Naive thymus-derived CD8-positive, alpha-beta T cell (primary cell): ENCODE measurements around the gene ZNF543. TPM values are rescaled to one million over a fixed set of nuclear protein-coding genes. Genes with fewer than 3 reads are reported as not detected.

Source experiments
- ATAC-seq, 2 donors: fragments of 150-1000 bp; cut with Tn5 transposase in 1 of 2; sonication (Bioruptor Pico), chemical (Tn5 transposase) in 1 of 2; 1 replicate in 1 of 2; 2 replicates in 1 of 2; pipeline ENCODE4 v1.10.0; 2021; ENCODE audit warnings: mild to moderate bottlenecking in 2 of 2, moderate library complexity in 2 of 2
- POLR2A ChIA-PET: fragments of 350-600 bp; sonication (Branson Sonifier 250); formaldehyde crosslinking; loops from one replicate; lab custom pipeline; 2021; ENCODE audit warnings: antibody characterized with exemption; lab: Charles Lee
- DNase-seq, 10 donors: peaks; one replicate each; pipeline versions ENCODE4 v3.0.0 to v3.0.0-alpha.2; 2020 to 2022
- H3K27ac Mint-ChIP-seq, 10 donors: one replicate each; pipeline ENCODE4 v1.8.0; 2020 to 2022; ENCODE audit warnings: mild to moderate bottlenecking in 10 of 10, mixed read lengths in 10 of 10, moderate library complexity in 4 of 10, inconsistent platforms in 1 of 10
- H3K27me3 Mint-ChIP-seq, 5 donors: one replicate each; pipeline ENCODE4 v1.8.0; 2021 to 2022; ENCODE audit warnings: mixed read lengths in 5 of 5
- H3K36me3 Mint-ChIP-seq, 3 donors: one replicate each; pipeline ENCODE4 v1.8.0; 2020 to 2022; ENCODE audit warnings: mixed read lengths in 3 of 3, mild to moderate bottlenecking in 2 of 3, inconsistent platforms in 1 of 3
- H3K4me1 Mint-ChIP-seq, 4 donors: one replicate each; pipeline ENCODE4 v1.8.0; 2021 to 2022; ENCODE audit warnings: mixed read lengths in 4 of 4
- H3K4me3 Mint-ChIP-seq, 10 donors: one replicate each; pipeline ENCODE4 v1.8.0; 2020 to 2022; ENCODE audit warnings: mild to moderate bottlenecking in 10 of 10, mixed read lengths in 10 of 10, moderate library complexity in 6 of 10, inconsistent platforms in 1 of 10
- H3K9me3 Mint-ChIP-seq, 9 donors: one replicate each; pipeline ENCODE4 v1.8.0; 2020 to 2022; ENCODE audit warnings: mixed read lengths in 9 of 9, mild to moderate bottlenecking in 3 of 9, inconsistent platforms in 1 of 9, moderate library complexity in 1 of 9
- polyA plus RNA-seq, 3 donors: library from polyadenylated mRNA; unstranded; fragments of 300-500 nt; fragmentation: Illumina TruSeq; gene quantifications; one replicate each; pipeline ENCODE4 v1.2.3, GENCODE V29; 2021
- total RNA-seq, 8 experiments: library from RNA in 2 of 8; stranded (reverse) in 2 of 8; gene quantifications; one replicate each; pipeline ENCODE4 v1.2.3 and lab custom pipeline; 2021 to 2026

The ZNF543 gene
- total and polyA plus RNA-seq, 5 experiments from 2014 or later = 0.98 to 13.7 (median 6.4) TPM

- Mint-ChIP-seq H3K27ac (peak overlapping the region in 6 of 10 donors; percentile 38 to 98 (median 90)), H3K4me3 (peak overlapping the region in 9 of 10 donors; percentile 47 to 98 (median 95)), H3K36me3 (peaks cover 35 to 66% (median 48%) of the 10 kb centered on the region in 3 donors), H3K27me3 (peaks cover 10 to 15% (median 11%) of the 10 kb centered on the region in 5 donors), H3K4me1 (peaks cover 15 to 32% (median 28%) of the 10 kb centered on the region in 4 donors), H3K9me3 (peaks cover 5 to 83% (median 40%) of the 10 kb centered on the region in 9 donors)
- DNase-seq (no peak), ATAC-seq (no peak)
- POLR2A ChIA-PET = no interaction called here
These were observed 1.5 kb downstream of the ZNF543 start for GRCh38 chr19:57321751-57322150.

GRCh38 chr19:57324992-57325391, 4.7 kb downstream of the ZNF543 start:
- H3K4me3 Mint-ChIP-seq = no peak overlapping the region
- DNase-seq = no peak
- H3K9me3 Mint-ChIP-seq = peaks cover 0 to 93% (median 52%) of the 10 kb centered on the region in 9 donors
- no peaks in the 10 kb centered on the region for H3K27me3 Mint-ChIP-seq
- no peak overlapping the region for H3K27ac Mint-ChIP-seq
- no peak for ATAC-seq
- POLR2A ChIA-PET = no interaction called here
- peaks cover 53 to 88% (median 77%) of the 10 kb centered on the region in 3 donors for H3K36me3 Mint-ChIP-seq
- H3K4me1 Mint-ChIP-seq = peaks cover 11 to 27% (median 22%) of the 10 kb centered on the region in 4 donors

- Mint-ChIP-seq H3K36me3 (peaks cover 38 to 86% (median 71%) of the 10 kb centered on the region in 3 donors), H3K27me3 (no peaks in the 10 kb centered on the region), H3K27ac (no peak overlapping the region), H3K4me1 (peaks cover 0 to 3% (median 0%) of the 10 kb centered on the region in 4 donors), H3K9me3 (peaks cover 0 to 98% (median 40%) of the 10 kb centered on the region in 9 donors), H3K4me3 (no peak overlapping the region)
- POLR2A ChIA-PET = no interaction called here
- ATAC-seq = no peak
- no peak for DNase-seq
These were observed 7.7 kb downstream of the ZNF543 start for GRCh38 chr19:57327993-57328392.

- no peak overlapping the region for H3K4me3 Mint-ChIP-seq
- H3K36me3 Mint-ChIP-seq = peaks cover 10 to 59% (median 32%) of the 10 kb centered on the region in 3 donors
- DNase-seq = no peak
- H3K4me1 Mint-ChIP-seq = no peaks in the 10 kb centered on the region
- no peak overlapping the region for H3K27ac Mint-ChIP-seq
- H3K27me3 Mint-ChIP-seq = no peaks in the 10 kb centered on the region
- POLR2A ChIA-PET = no interaction called here
- H3K9me3 Mint-ChIP-seq = peaks cover 0 to 86% (median 25%) of the 10 kb centered on the region in 9 donors
- ATAC-seq = no peak
These were observed 13.9 kb downstream of the ZNF543 start for GRCh38 chr19:57334191-57334590.

- Mint-ChIP-seq H3K4me3 (no peak overlapping the region), H3K36me3 (peaks cover 2 to 36% (median 34%) of the 10 kb centered on the region in 3 donors), H3K27ac (no peak overlapping the region), H3K27me3 (no peaks in the 10 kb centered on the region), H3K4me1 (no peaks in the 10 kb centered on the region), H3K9me3 (peaks cover 2 to 70% (median 23%) of the 10 kb centered on the region in 9 donors)
- POLR2A ChIA-PET = no interaction called here
- DNase-seq (no peak), ATAC-seq (no peak)
These were observed 18.6 kb downstream of the ZNF543 start for GRCh38 chr19:57338877-57339276.

- ATAC-seq = no peak
- H3K27me3 Mint-ChIP-seq = peaks cover 0 to 6% (median 0%) of the 10 kb centered on the region in 5 donors
These were observed 22.3 kb downstream of the ZNF543 start for GRCh38 chr19:57342582-57342981.

GRCh38 chr19:57348136-57348535, 27.9 kb downstream of the ZNF543 start:
- no peak overlapping the region for H3K27ac Mint-ChIP-seq
- peaks cover 15 to 70% (median 28%) of the 10 kb centered on the region in 9 donors for H3K9me3 Mint-ChIP-seq
- ATAC-seq = no peak
- H3K36me3 Mint-ChIP-seq = peaks cover 23 to 41% (median 40%) of the 10 kb centered on the region in 3 donors
- H3K4me1 Mint-ChIP-seq = peaks cover 24 to 29% (median 27%) of the 10 kb centered on the region in 4 donors
- no peak for DNase-seq
- POLR2A ChIA-PET = interaction anchor here (0.7 kb wide), 1 partner anchor 901 kb away, joined by 3 read pairs; no protein-coding TSS in a partner anchor
- no peak overlapping the region for H3K4me3 Mint-ChIP-seq
- H3K27me3 Mint-ChIP-seq = peaks cover 0 to 9% (median 0%) of the 10 kb centered on the region in 5 donors

More at GRCh38 chr19:57342582-57342981, 22.3 kb downstream of the ZNF543 start:
- Mint-ChIP-seq H3K27ac (no peak overlapping the region), H3K4me1 (no peaks in the 10 kb centered on the region), H3K4me3 (no peak overlapping the region), H3K36me3 (peaks cover 2 to 25% (median 24%) of the 10 kb centered on the region in 3 donors), H3K9me3 (peaks cover 6 to 66% (median 26%) of the 10 kb centered on the region in 9 donors)
- POLR2A ChIA-PET = no interaction called here
- DNase-seq = no peak

GRCh38 chr19:57350877-57351805, 30.9 kb downstream of the ZNF543 start, which contains the start of gene ZNF304:
Gene ZNF304 (plus strand): TSS chr19:57351271. CDS start chr19:57351665, 394 bp downstream.
- H3K4me3 Mint-ChIP-seq = peak within 1 kb of the TSS; percentile 93 to 98 (median 96)
- peak; percentile 99 for ATAC-seq
- peaks cover 20 to 80% (median 39%) of the 10 kb centered on the region in 9 donors for H3K9me3 Mint-ChIP-seq
- H3K27me3 Mint-ChIP-seq = peaks cover 0 to 9% (median 0%) of the 10 kb centered on the region in 5 donors
- POLR2A ChIA-PET = interaction anchor here (0.5 to 2.3 kb wide), 10 partner anchors 10 to 651 kb away, joined by 3 to 10 read pairs (median 4); partner anchors contain the start of genes TRAPPC2B, ZNF154, ZNF460 and ZNF547
- peak; percentile 57 to 89 (median 79) for DNase-seq
- peak within 1 kb of the TSS; percentile 83 to 98 (median 96) for H3K27ac Mint-ChIP-seq
- peaks cover 28 to 34% (median 33%) of the 10 kb centered on the region in 4 donors for H3K4me1 Mint-ChIP-seq
- H3K36me3 Mint-ChIP-seq = peaks cover 52 to 64% (median 53%) of the 10 kb centered on the region in 3 donors

- ATAC-seq (no peak), DNase-seq (no peak)
- Mint-ChIP-seq H3K36me3 (peaks cover 58 to 70% (median 60%) of the 10 kb centered on the region in 3 donors), H3K4me1 (peaks cover 28 to 34% (median 33%) of the 10 kb centered on the region in 4 donors), H3K4me3 (peak overlapping the region; percentile 93 to 98 (median 96)), H3K9me3 (peaks cover 21 to 80% (median 45%) of the 10 kb centered on the region in 9 donors), H3K27ac (peak overlapping the region; percentile 31 to 98 (median 96)), H3K27me3 (peaks cover 0 to 5% (median 0%) of the 10 kb centered on the region in 5 donors)
- POLR2A ChIA-PET = interaction anchor here (0.5 to 2.3 kb wide), 3 partner anchors 11 to 359 kb away, joined by 5 to 10 read pairs (median 9); partner anchors contain the start of genes TRAPPC2B, ZNF547 and ZNF805
These were observed 31.6 kb downstream of the ZNF543 start for GRCh38 chr19:57351867-57352266.

GRCh38 chr19:57355916-57356315, 35.6 kb downstream of the ZNF543 start:
- DNase-seq (no peak), ATAC-seq (no peak)
- no peak overlapping the region for H3K4me3 Mint-ChIP-seq
- POLR2A ChIA-PET = no interaction called here
- H3K4me1 Mint-ChIP-seq = peaks cover 26 to 29% (median 27%) of the 10 kb centered on the region in 4 donors
- H3K9me3 Mint-ChIP-seq = peaks cover 19 to 100% (median 46%) of the 10 kb centered on the region in 9 donors
- peaks cover 68 to 89% (median 72%) of the 10 kb centered on the region in 3 donors for H3K36me3 Mint-ChIP-seq
- no peaks in the 10 kb centered on the region for H3K27me3 Mint-ChIP-seq
- H3K27ac Mint-ChIP-seq = no peak overlapping the region

GRCh38 chr19:57357406-57357805, 37.1 kb downstream of the ZNF543 start:
- Mint-ChIP-seq H3K4me1 (peaks cover 11 to 14% (median 12%) of the 10 kb centered on the region in 4 donors), H3K36me3 (peaks cover 53 to 81% (median 61%) of the 10 kb centered on the region in 3 donors), H3K9me3 (peaks cover 10 to 93% (median 46%) of the 10 kb centered on the region in 9 donors), H3K4me3 (no peak overlapping the region), H3K27ac (no peak overlapping the region), H3K27me3 (no peaks in the 10 kb centered on the region)
- ATAC-seq (no peak), DNase-seq (no peak)
- POLR2A ChIA-PET = no interaction called here

GRCh38 chr19:57359300-57359699, 39.0 kb downstream of the ZNF543 start:
- Mint-ChIP-seq H3K27ac (no peak overlapping the region), H3K36me3 (peaks cover 41 to 72% (median 62%) of the 10 kb centered on the region in 3 donors), H3K9me3 (peaks cover 0 to 93% (median 50%) of the 10 kb centered on the region in 9 donors), H3K27me3 (no peaks in the 10 kb centered on the region), H3K4me3 (no peak overlapping the region), H3K4me1 (peaks cover 12 to 18% (median 17%) of the 10 kb centered on the region in 4 donors)
- POLR2A ChIA-PET = no interaction called here
- DNase-seq = no peak
- ATAC-seq = no peak
